Ovary (tissue), 9 donors: Measurements from ENCODE around the gene GABRR3. TPM values are rescaled to one million over a fixed set of nuclear protein-coding genes. Genes with fewer than 3 reads are reported as not detected.

Experiments used
- DNase-seq, 5 donors: peaks; one replicate each; pipeline ENCODE4 v3.0.0-alpha.2; 2019 to 2020
- H3K27ac ChIP-seq, 2 donors: fragments of 200-600 bp; one replicate each; pipeline versions ENCODE4 v1.5.1 to v1.8.0; 2019 to 2022
- H3K27me3 ChIP-seq: fragments of 200-600 bp; one replicate; pipeline ENCODE4 v1.8.0; 2022
- H3K36me3 ChIP-seq: fragments of 200-600 bp; sonication (generic); one replicate; pipeline ENCODE4 v1.5.1; 2019
- H3K4me1 ChIP-seq: one replicate; pipeline ENCODE4 v1.8.1; 2013; ENCODE audit warnings: mild to moderate bottlenecking, moderate library complexity; ENCODE audit not compliant: insufficient read depth
- H3K4me3 ChIP-seq: fragments of 200-600 bp; sonication (generic); one replicate; pipeline ENCODE4 v1.5.1; 2017
- H3K9me3 ChIP-seq, 2 donors: fragments of 200-600 bp in 1 of 2; sonication (generic) in 1 of 2; one replicate each; pipeline versions ENCODE4 v1.5.1 to v1.8.1; 2013 to 2019; ENCODE audit warnings: mild to moderate bottlenecking in 1 of 2, moderate library complexity in 1 of 2
- EP300 ChIP-seq: sonication (generic); formaldehyde crosslinking; IDR thresholded peaks from one replicate; pipeline ENCODE4 v1.6.1; 2017; ENCODE audit warnings: antibody characterized with exemption
- POLR2A ChIP-seq: fragments of 450-650 bp; IDR thresholded peaks from one replicate; pipeline ENCODE4 v1.6.1; 2017; ENCODE audit warnings: antibody characterized with exemption, mild to moderate bottlenecking, moderate library complexity
- WGBS, 3 donors: extraction: QIAGEN DNeasy Blood & Tissue Kit in 1 of 3; methylation state at CpG; one replicate each; pipeline versions ENCODE4 v1.1.5 to v1.1.7; 2013 to 2017; 5-methylcytosine and 5-hydroxymethylcytosine counted together
- intact Hi-C, 4 donors: fragments of 100-400 bp; cut with DNase I; formaldehyde crosslinking; loops; one replicate each; pipeline versions ENCODE4 v1.11.0 to v1.15.1; 2022 to 2023
- polyA plus RNA-seq, 2 donors: library from polyadenylated mRNA; stranded (reverse); fragments of 200-250 nt in 1 of 2; fragments of 350-450 nt in 1 of 2; fragmentation: Illumina TruSeq in 1 of 2; extraction: RNeasy Lipid Tissue Mini Kit (QIAGEN cat#74804) in 1 of 2; gene quantifications; one replicate each; pipeline ENCODE4 v1.2.3, GENCODE V29; 2013 to 2014
- total RNA-seq, 7 donors: library from RNA; depleted of rRNA in 2 of 7; stranded (reverse); fragments of >200 nt in 2 of 7; fragmentation: NEBNext Ultra II Directional in 3 of 7; extraction: Animal tissue kit (Norgen Biotek cat#: 25700) in 3 of 7; gene quantifications; one replicate each; pipeline versions ENCODE4 v1.1.0 to v1.2.4, GENCODE V29; 2016 to 2023
- TF ChIP-seq, protein P1 (sequence below), 3 donors: fragments of 450-650 bp in 2 of 3; fragments of 200-600 bp in 1 of 3; IDR thresholded peaks; one replicate each; pipeline versions ENCODE4 v1.5.1 to v1.8.0; 2016 to 2022; ENCODE audit warnings: antibody characterized with exemption in 3 of 3, mild to moderate bottlenecking in 1 of 3
- donor health status: DM: no; HTN: no; CAD: no; lungs with moderate emphysema.
- donor health status: DM: no; HTN: no; CAD: no.
- donor health status: Bipolar disorder and iron deficiency.
- donor health status: DM: yes; HTN: yes; CAD: no.
- donor health status: DM: no; HTN: no; CAD: no.
- donor health status: DM: yes; HTN: yes; CAD: no.

Gene GABRR3
- total and polyA plus RNA-seq, 9 donors, result not detected

DNA sequence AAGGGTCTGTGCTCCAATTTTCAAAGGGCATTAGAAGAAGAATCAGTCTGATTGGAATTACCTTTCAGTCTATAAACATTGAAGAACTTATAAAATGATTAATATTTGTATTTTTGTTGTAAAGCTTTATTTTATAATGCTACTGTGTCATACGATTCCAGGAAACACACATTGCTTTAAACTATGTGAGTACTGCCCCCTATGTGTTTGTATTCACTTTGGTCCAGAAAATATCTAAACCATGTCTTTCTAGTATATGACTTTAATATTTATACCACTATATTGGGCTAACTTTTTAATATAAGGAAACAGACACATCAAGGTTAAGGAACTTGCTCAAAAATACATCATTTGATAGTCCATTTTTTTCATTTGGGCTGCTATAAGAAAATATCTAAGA is 59.6 kb downstream of the GABRR3 start:
- Histone ChIP-seq H3K4me1 (peaks cover 2% of the 10 kb centered on the region), H3K9me3 (no peaks in the 10 kb centered on the region), H3K27me3 (no peaks in the 10 kb centered on the region), H3K27ac (no peak overlapping the region), H3K36me3 (no peaks in the 10 kb centered on the region), H3K4me3 (no peak overlapping the region)
- WGBS, 3 donors, result 72 to 79% (median 75%) methylated on average over 1 of the region's 1 CpG
- TF ChIP-seq POLR2A, result no peak
- TF ChIP-seq EP300, result no peak
- TF ChIP-seq, protein P1, sequence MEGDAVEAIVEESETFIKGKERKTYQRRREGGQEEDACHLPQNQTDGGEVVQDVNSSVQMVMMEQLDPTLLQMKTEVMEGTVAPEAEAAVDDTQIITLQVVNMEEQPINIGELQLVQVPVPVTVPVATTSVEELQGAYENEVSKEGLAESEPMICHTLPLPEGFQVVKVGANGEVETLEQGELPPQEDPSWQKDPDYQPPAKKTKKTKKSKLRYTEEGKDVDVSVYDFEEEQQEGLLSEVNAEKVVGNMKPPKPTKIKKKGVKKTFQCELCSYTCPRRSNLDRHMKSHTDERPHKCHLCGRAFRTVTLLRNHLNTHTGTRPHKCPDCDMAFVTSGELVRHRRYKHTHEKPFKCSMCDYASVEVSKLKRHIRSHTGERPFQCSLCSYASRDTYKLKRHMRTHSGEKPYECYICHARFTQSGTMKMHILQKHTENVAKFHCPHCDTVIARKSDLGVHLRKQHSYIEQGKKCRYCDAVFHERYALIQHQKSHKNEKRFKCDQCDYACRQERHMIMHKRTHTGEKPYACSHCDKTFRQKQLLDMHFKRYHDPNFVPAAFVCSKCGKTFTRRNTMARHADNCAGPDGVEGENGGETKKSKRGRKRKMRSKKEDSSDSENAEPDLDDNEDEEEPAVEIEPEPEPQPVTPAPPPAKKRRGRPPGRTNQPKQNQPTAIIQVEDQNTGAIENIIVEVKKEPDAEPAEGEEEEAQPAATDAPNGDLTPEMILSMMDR (IDR thresholded peaks at IDR 0.05), result no peak
- intact Hi-C loops, result no loop called here
- DNase-seq, result no peak

DNA sequence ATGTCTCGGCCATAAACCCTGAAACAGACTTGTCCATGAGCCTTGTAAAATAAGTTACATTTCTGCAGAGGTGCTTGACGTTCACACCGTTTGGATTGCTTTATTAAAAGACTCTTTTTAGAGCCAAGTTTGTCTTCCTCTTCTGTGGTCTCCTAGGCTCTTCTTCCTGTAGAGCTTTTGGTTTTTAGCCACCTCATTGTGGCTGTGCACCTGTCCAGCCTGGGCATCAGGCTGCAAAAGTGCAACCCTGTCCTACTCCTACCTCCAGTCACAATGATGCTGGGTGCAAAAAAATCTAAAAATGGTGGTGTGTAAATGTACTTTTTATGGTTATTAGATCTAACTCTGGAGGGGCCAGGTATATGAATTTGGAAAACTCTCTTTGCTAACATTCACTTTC is 60.1 kb downstream of the GABRR3 start:
- no peak for TF ChIP-seq EP300
- TF ChIP-seq, protein P1 (IDR thresholded peaks at IDR 0.05), result no peak
- no peak for TF ChIP-seq POLR2A
- H3K4me1 ChIP-seq, result peaks cover 2% of the 10 kb centered on the region
- H3K9me3 ChIP-seq, result no peaks in the 10 kb centered on the region
- no peaks in the 10 kb centered on the region for H3K27me3 ChIP-seq
- H3K27ac ChIP-seq, result no peak overlapping the region
- no peaks in the 10 kb centered on the region for H3K36me3 ChIP-seq
- no peak for DNase-seq
- no peak overlapping the region for H3K4me3 ChIP-seq
- intact Hi-C loops, result no loop called here
- 71 to 77% (median 72%) methylated on average over 3 of the region's 3 CpGs for WGBS, 3 donors

DNA sequence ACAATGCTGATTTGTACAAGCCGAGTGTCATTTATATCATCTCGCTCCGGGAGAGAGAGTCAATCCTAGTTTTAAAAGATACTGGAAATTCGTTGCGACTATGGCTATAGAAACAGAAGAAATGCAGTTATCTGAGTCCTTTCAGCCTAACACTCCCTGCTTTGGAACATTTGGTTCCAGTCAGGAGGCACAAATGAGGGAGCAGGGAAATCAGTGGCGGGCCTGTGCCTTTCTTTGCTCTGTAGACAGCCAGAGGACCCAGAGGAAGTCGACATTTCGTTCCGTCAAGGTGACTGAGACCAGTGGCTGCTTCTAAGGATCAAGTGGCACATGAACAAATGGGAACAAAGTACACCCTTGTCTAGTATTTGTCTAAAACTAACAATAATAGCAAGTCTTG is 62.1 kb downstream of the GABRR3 start:
- WGBS, 3 donors, result 84 to 86% (median 85%) methylated on average over 9 of the region's 9 CpGs
- no peak overlapping the region for H3K4me3 ChIP-seq
- H3K27ac ChIP-seq, result peak overlapping the region in 1 of 2 donors; percentile 90
- intact Hi-C loops, result no loop called here
- no peak for DNase-seq
- no peaks in the 10 kb centered on the region for H3K9me3 ChIP-seq
- H3K36me3 ChIP-seq, result no peaks in the 10 kb centered on the region
- TF ChIP-seq POLR2A (no peak), EP300 (no peak)
- TF ChIP-seq, protein P1 (IDR thresholded peaks at IDR 0.05), result no peak
- no peaks in the 10 kb centered on the region for H3K27me3 ChIP-seq
- no peaks in the 10 kb centered on the region for H3K4me1 ChIP-seq

DNA sequence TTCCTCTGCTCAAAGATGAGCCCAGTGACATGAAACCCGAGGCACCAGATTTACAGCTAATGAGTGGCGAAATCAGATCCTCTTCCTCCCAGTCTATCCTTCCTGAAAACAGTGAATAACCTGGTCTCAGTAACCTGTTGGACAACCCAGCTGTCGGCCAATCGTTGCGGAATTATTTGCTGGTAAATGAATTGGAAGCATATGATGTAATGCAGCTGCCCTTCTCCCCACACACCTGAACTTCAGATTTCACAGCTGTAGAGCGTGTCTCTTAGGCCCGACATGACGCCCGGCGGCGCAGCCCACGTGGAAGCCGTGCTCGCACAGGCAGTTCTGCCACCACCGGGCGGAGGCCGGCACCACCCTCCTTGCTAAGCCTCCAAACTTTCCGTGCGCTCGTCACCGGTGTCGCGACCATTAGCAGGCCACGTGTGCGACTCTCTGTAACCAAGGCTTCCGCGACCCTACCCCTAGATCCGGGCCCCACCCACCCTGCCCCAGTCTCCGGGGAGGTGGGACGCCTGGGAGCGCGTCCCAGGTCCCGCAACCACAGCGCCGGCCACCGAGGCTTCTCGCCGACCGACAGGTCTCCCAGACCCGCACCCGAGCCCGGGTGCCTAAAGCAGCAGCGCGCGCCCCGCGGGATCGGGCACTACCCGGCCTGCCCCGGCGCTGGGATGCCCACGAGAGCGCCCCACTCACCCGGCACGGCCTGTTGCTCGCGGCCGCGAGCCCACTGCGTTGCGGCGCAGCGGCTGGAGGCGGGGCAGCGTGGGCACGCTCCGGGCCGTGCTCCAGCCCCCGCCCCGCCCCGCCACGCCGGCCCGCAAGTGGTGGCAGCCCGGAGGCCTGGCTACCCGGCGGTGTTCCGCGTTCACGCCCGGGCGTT is 63.2 kb downstream of the GABRR3 start, which contains the start of gene RIOX2:
Gene RIOX2 (minus strand): TSS at position 753 of the 889 bp plus-strand sequence. CDS start 4,838 bp downstream, outside the sequence.
- peak; percentile 58 to 80 (median 72) for DNase-seq
- no peaks in the 10 kb centered on the region for H3K27me3 ChIP-seq
- H3K9me3 ChIP-seq, result no peaks in the 10 kb centered on the region
- intact Hi-C loops, result no loop called here
- H3K4me1 ChIP-seq, result no peaks in the 10 kb centered on the region
- 1 to 2% (median 1%) methylated on average over 67 to 82 of the region's 82 CpGs for WGBS, 3 donors
- no peaks in the 10 kb centered on the region for H3K36me3 ChIP-seq
- TF ChIP-seq, protein P1 (IDR thresholded peaks at IDR 0.05), result no peak
- TF ChIP-seq POLR2A (peak; percentile 30), EP300 (no peak)
- H3K27ac ChIP-seq, result peak within 1 kb of the TSS; percentile 76 to 90
- peak within 1 kb of the TSS; percentile 93 for H3K4me3 ChIP-seq
